Right forelimb (tissue), 1 donor: ENCODE measurements around the gene KCNK6.
A peak's percentile ranks its signal among the peaks of the same experiment; 100 is the strongest.
"Not testable (repeated sequence)": the region's sequence is repeated elsewhere in the genome, so short reads cannot be mapped to it uniquely, and the experiment has no call there.

Experiments
- DNase-seq: peaks from one replicate; pipeline ENCODE4 v3.0.0-alpha.2; 2018

KCNK6 gene

DNA sequence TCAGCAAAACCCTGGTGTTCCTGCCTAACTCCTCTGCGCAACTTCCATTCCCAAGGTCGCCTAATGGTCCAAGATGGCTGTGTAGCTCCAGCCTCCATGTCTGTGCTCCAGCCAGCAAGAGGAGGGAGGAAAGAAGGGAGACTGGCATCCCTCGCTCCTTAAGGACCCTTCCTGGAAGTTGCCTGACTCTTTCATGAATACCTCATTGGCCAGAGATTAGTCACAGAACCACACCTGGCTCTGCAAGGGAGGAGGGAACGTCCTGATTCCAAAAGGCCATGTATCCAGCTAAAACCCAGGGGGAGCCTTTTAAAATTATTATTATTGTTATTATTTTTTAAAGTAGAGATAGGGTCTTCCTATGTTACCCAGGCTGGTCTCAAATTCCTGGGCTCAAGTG is 4.8 kb downstream of the KCNK6 start:
- DNase-seq, result no peak

DNA sequence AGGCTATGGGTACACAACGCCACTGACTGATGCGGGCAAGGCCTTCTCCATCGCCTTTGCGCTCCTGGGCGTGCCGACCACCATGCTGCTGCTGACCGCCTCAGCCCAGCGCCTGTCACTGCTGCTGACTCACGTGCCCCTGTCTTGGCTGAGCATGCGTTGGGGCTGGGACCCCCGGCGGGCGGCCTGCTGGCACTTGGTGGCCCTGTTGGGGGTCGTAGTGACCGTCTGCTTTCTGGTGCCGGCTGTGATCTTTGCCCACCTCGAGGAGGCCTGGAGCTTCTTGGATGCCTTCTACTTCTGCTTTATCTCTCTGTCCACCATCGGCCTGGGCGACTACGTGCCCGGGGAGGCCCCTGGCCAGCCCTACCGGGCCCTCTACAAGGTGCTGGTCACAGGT is 6.9 kb downstream of the KCNK6 start:
- DNase-seq, result no peak

DNA sequence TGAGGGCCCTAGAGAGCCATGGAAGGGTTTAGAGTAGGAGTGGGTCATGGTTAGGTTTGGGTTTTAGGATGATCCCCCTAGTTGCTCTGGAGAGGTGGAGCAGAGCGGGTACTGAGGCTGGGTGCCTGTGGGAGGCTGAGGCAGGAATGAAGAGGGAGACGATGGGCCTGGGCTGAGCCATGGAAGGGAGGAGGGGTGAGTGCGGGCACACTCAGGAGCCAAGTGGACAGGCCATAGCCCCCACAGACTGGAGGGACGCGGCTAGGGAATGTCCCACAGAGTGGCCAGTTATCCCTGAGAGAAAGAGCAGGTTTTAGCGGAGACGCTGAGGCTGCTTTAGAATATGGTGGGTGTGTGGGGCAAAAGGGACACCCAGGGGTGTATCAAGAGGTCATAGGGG is 10.0 kb downstream of the KCNK6 start:
- DNase-seq, result no peak

DNA sequence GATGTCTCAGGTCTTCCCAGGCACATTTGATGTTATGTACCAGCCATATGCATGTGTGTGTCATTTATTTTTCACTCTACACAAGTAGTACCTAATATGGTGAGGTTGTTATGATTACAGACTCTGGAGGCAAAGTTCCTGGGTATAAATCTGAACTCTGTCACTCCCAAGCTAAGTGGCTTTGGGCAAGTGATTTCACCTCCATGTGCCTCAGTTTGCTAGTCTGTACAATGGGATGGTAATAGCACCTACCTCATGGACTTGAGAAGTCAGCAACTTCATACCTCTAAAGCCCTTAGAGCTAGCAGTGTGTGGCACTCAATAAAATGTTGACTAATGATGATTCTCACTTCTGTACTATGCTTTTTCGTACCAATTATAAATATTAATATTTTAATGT is 12.1 kb downstream of the KCNK6 start:
- no peak for DNase-seq

DNA sequence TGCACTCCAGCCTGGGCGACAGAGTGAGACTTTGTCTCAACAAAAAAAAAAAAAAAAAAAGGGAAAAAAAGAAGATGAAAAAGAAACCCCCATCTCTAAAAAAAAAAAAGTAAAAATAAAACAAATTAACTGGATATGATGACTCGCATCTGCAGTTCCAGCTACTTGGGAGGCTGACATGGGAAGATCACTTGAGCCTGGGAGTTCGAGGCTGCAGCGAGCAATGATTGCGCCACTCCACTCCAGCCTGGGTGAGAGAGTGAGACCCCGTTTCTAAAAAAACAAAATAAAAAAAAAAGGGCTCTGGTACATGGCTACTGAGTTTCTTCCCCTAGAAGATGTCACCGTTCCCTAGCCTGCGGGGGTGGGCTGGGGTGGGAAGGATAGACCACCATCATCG is 13.6 kb downstream of the KCNK6 start:
- no peak for DNase-seq

DNA sequence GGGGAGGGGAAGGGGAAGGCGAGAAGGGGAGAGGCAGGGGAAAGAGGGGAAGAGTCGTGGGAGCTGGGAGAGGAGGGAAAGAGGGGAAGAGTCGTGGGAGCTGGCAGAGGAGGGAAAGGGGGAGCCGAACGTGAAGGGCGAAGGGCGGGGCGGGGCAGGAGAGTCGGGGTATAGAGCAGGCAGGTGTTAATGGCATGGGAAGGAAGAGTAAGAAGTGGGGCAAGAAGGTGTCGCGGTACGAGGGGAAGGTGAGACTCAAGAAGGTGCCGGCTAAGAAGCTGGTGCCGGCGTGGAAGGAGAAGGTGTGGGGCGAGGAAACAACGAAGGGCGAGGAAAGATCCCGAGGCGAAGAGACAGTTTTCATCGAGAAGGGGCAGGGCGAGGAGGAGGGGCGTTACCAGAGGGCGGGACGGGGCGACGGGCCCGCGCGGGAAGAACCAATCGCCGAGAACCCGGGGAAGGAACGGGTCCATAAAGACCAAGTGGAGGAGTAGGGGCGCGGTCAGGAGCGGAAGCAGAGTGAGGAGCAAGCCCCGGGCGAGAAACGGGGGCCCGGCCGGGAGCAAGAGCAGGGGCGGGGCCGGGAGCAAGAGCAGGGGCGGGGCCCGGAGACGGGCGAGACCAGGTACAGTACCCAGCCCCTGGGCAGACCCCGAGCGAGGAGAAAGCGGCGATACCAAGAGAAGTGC is 16.4 kb downstream of the KCNK6 start:
- peak; percentile 96 for DNase-seq

GRCh38 chr19:38336638-38337359 is 17.2 kb downstream of the KCNK6 start:
- DNase-seq, result peak; percentile 89

- no peak for DNase-seq
These were observed 17.7 kb downstream of the KCNK6 start for GRCh38 chr19:38337360-38337653.

- DNase-seq, result not testable (repeated sequence)
These were observed 19.4 kb downstream of the KCNK6 start for GRCh38 chr19:38339011-38339410.

DNA sequence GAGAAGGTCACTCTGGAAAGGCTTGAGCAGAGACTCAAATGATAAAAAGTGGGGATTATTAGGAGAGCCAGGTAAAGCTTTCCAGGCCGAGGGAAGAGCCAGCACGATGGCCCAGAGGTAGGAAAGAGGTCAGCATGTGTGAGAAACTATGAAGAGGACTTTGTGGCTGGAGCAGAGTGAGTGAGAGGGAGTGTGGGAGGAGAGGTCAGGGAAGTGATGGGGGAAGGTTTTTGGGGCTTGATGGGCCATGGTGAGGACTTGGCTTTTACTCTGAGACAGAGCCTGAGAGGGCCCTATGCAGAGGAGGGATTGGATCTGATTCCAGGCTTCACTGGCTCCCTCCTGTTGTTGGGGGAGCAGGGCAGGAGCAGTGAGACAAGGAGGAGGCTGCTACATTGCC is 21.3 kb downstream of the KCNK6 start:
- DNase-seq, result no peak

GRCh38 chr19:38346837-38347236 is 27.2 kb downstream of the KCNK6 start:
- DNase-seq, result no peak

- DNase-seq, result no peak
These were observed 31.2 kb downstream of the KCNK6 start for GRCh38 chr19:38350883-38351282.

DNA sequence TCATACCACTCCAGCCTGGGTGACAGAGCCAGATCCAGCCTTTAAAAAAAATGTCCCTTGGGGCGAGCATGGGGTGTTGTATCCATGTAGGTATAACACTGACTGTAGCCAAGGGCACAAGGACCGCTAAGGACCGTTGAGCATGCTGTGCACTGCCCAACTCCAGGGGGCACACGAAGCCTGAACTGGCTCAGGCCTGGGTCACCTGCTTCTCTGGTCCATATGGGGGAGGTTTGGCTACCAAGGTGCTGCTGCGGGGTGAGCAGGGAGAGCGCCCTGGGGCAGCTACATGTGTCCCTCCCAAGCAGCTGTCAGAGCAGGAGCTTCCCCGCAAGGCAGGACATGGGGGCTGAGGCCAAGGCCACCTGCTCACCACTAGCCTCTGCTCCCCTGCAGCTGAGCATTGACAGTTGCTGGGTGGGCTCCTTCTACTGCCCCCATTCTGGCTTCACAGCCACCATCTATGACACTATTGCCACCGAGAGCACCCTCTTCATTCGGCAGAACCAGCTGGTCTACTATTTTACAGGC is 32.3 kb downstream of the KCNK6 start:
- no peak for DNase-seq

- DNase-seq, result no peak
These were observed 33.0 kb downstream of the KCNK6 start for GRCh38 chr19:38352611-38353010.

GRCh38 chr19:38355728-38356725 is 36.4 kb downstream of the KCNK6 start:
- no peak for DNase-seq

DNA sequence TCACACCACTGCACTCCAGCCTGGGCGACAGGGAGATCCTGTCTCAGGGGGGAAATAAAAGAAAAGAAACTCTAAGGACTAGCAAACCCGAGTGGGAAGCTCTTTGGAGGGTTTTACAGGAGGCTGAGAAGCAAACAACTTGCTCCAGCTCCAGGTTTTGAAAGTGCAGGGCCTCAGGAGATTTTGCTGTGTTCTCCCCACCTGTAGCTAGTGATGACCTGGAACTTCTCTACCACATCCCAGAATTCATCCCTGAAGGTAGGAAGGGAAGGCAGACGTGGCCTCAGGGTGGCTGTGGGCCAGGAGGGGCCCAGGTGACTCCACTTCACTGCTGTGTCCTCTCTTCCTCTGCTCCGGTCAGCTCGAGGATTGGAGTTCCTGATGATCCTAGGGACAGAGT is 38.4 kb downstream of the KCNK6 start:
- DNase-seq, result no peak

GRCh38 chr19:38359242-38360021 is 39.8 kb downstream of the KCNK6 start:
- no peak for DNase-seq

- DNase-seq, result no peak
These were observed 40.7 kb downstream of the KCNK6 start for GRCh38 chr19:38360351-38360750.

- no peak for DNase-seq
These were observed 41.4 kb downstream of the KCNK6 start for GRCh38 chr19:38360839-38361631.

GRCh38 chr19:38361633-38362075 is 42.0 kb downstream of the KCNK6 start:
- peak; percentile 85 for DNase-seq
